Measurements from ENCODE around the gene ESRRA. TPM values are rescaled to one million over a fixed set of nuclear protein-coding genes. Genes with fewer than 3 reads are reported as not detected.
"Not testable (repeated sequence)": the region's sequence is repeated elsewhere in the genome, so short reads cannot be mapped to it uniquely, and the experiment has no call there.

ESRRA gene
- total and polyA plus RNA-seq, 4 donors = 8.3 to 28.0 (median 21.5) TPM

- no peak overlapping the region for H3K27ac ChIP-seq (ENCODE audit: low read depth, low read length)
- DNase-seq (ENCODE audit: low read depth in 4 of 6, low spot score in 6 of 6) = no peak
- H3K9me3 ChIP-seq (ENCODE audit: control insufficient read depth, insufficient read depth, low read length) = no peaks in the 10 kb centered on the region
- H3K27me3 ChIP-seq (ENCODE audit: control insufficient read depth, insufficient read depth, low read length) = no peaks in the 10 kb centered on the region
- H3K4me3 ChIP-seq (ENCODE audit: low read depth, low read length) = peak overlapping the region; percentile 98
- peaks cover 65% of the 10 kb centered on the region for H3K36me3 ChIP-seq (ENCODE audit: control insufficient read depth, insufficient read depth, low read length)
- WGBS (ENCODE audit: insufficient coverage) = 15% methylated on average over 9 of the region's 19 CpGs
- peaks cover 24% of the 10 kb centered on the region for H3K4me1 ChIP-seq (ENCODE audit: control insufficient read depth, insufficient read depth, low read length)
Measured at GRCh38 chr11:64318766-64319761, 13.7 kb downstream of the ESRRA start.

- Histone ChIP-seq H3K9me3 (ENCODE audit: control insufficient read depth, insufficient read depth, low read length) (no peaks in the 10 kb centered on the region), H3K27ac (ENCODE audit: low read depth, low read length) (no peak overlapping the region), H3K27me3 (ENCODE audit: control insufficient read depth, insufficient read depth, low read length) (no peaks in the 10 kb centered on the region), H3K4me1 (ENCODE audit: control insufficient read depth, insufficient read depth, low read length) (peaks cover 24% of the 10 kb centered on the region), H3K36me3 (ENCODE audit: control insufficient read depth, insufficient read depth, low read length) (peaks cover 53% of the 10 kb centered on the region), H3K4me3 (ENCODE audit: low read depth, low read length) (no peak overlapping the region)
- no peak for DNase-seq (ENCODE audit: low read depth in 4 of 6, low spot score in 6 of 6)
- WGBS (ENCODE audit: insufficient coverage) = 87% methylated on average over 5 of the region's 7 CpGs
Measured at GRCh38 chr11:64320556-64320955, 15.2 kb downstream of the ESRRA start.

- no peak for DNase-seq (ENCODE audit: low read depth in 4 of 6, low spot score in 6 of 6)
- H3K4me1 ChIP-seq (ENCODE audit: control insufficient read depth, insufficient read depth, low read length) = peaks cover 22% of the 10 kb centered on the region
- H3K36me3 ChIP-seq (ENCODE audit: control insufficient read depth, insufficient read depth, low read length) = peaks cover 48% of the 10 kb centered on the region
- H3K27me3 ChIP-seq (ENCODE audit: control insufficient read depth, insufficient read depth, low read length) = no peaks in the 10 kb centered on the region
- 88% methylated on average over 4 of the region's 5 CpGs for WGBS (ENCODE audit: insufficient coverage)
- H3K4me3 ChIP-seq (ENCODE audit: low read depth, low read length) = no peak overlapping the region
- no peak overlapping the region for H3K27ac ChIP-seq (ENCODE audit: low read depth, low read length)
- no peaks in the 10 kb centered on the region for H3K9me3 ChIP-seq (ENCODE audit: control insufficient read depth, insufficient read depth, low read length)
Measured at GRCh38 chr11:64321026-64321425, 15.7 kb downstream of the ESRRA start.

GRCh38 chr11:64321533-64321932 lies 16.2 kb downstream of the ESRRA start:
- H3K9me3 ChIP-seq (ENCODE audit: control insufficient read depth, insufficient read depth, low read length) = no peaks in the 10 kb centered on the region
- H3K4me1 ChIP-seq (ENCODE audit: control insufficient read depth, insufficient read depth, low read length) = peaks cover 17% of the 10 kb centered on the region
- H3K27ac ChIP-seq (ENCODE audit: low read depth, low read length) = no peak overlapping the region
- 63% methylated on average over 5 of the region's 5 CpGs for WGBS (ENCODE audit: insufficient coverage)
- no peak for DNase-seq (ENCODE audit: low read depth in 4 of 6, low spot score in 6 of 6)
- peaks cover 44% of the 10 kb centered on the region for H3K36me3 ChIP-seq (ENCODE audit: control insufficient read depth, insufficient read depth, low read length)
- H3K27me3 ChIP-seq (ENCODE audit: control insufficient read depth, insufficient read depth, low read length) = no peaks in the 10 kb centered on the region
- H3K4me3 ChIP-seq (ENCODE audit: low read depth, low read length) = no peak overlapping the region

- Histone ChIP-seq H3K27me3 (ENCODE audit: control insufficient read depth, insufficient read depth, low read length) (no peaks in the 10 kb centered on the region), H3K4me3 (ENCODE audit: low read depth, low read length) (no peak overlapping the region), H3K4me1 (ENCODE audit: control insufficient read depth, insufficient read depth, low read length) (peaks cover 10% of the 10 kb centered on the region), H3K36me3 (ENCODE audit: control insufficient read depth, insufficient read depth, low read length) (peaks cover 40% of the 10 kb centered on the region), H3K9me3 (ENCODE audit: control insufficient read depth, insufficient read depth, low read length) (no peaks in the 10 kb centered on the region), H3K27ac (ENCODE audit: low read depth, low read length) (no peak overlapping the region)
- no peak for DNase-seq (ENCODE audit: low read depth in 4 of 6, low spot score in 6 of 6)
- WGBS (ENCODE audit: insufficient coverage) = 77% methylated on average over 6 of the region's 7 CpGs
Measured at GRCh38 chr11:64322925-64323260, 17.6 kb downstream of the ESRRA start.

- DNase-seq (ENCODE audit: low read depth in 4 of 6, low spot score in 6 of 6) = no peak
- H3K27ac ChIP-seq (ENCODE audit: low read depth, low read length) = no peak overlapping the region
- H3K27me3 ChIP-seq (ENCODE audit: control insufficient read depth, insufficient read depth, low read length) = no peaks in the 10 kb centered on the region
- no peaks in the 10 kb centered on the region for H3K9me3 ChIP-seq (ENCODE audit: control insufficient read depth, insufficient read depth, low read length)
- H3K4me1 ChIP-seq (ENCODE audit: control insufficient read depth, insufficient read depth, low read length) = peaks cover 10% of the 10 kb centered on the region
- no peak overlapping the region for H3K4me3 ChIP-seq (ENCODE audit: low read depth, low read length)
- peaks cover 40% of the 10 kb centered on the region for H3K36me3 ChIP-seq (ENCODE audit: control insufficient read depth, insufficient read depth, low read length)
- 70% methylated on average over 3 of the region's 5 CpGs for WGBS (ENCODE audit: insufficient coverage)
Measured at GRCh38 chr11:64323373-64323772, 18.0 kb downstream of the ESRRA start.

- not testable (repeated sequence) for H3K9me3 ChIP-seq (ENCODE audit: control insufficient read depth, insufficient read depth, low read length); H3K4me3 ChIP-seq (ENCODE audit: low read depth, low read length); H3K4me1 ChIP-seq (ENCODE audit: control insufficient read depth, insufficient read depth, low read length); H3K27me3 ChIP-seq (ENCODE audit: control insufficient read depth, insufficient read depth, low read length); H3K27ac ChIP-seq (ENCODE audit: low read depth, low read length); DNase-seq (ENCODE audit: low read depth in 4 of 6, low spot score in 6 of 6)
- WGBS (ENCODE audit: insufficient coverage) = 91% methylated on average over 4 of the region's 4 CpGs
- H3K36me3 ChIP-seq (ENCODE audit: control insufficient read depth, insufficient read depth, low read length) = peaks cover 40% of the 10 kb centered on the region
Measured at GRCh38 chr11:64323984-64324383, 18.7 kb downstream of the ESRRA start.

GRCh38 chr11:64324692-64325469 lies 19.6 kb downstream of the ESRRA start:
- Histone ChIP-seq H3K4me1 (ENCODE audit: control insufficient read depth, insufficient read depth, low read length) (no peaks in the 10 kb centered on the region), H3K9me3 (ENCODE audit: control insufficient read depth, insufficient read depth, low read length) (no peaks in the 10 kb centered on the region), H3K4me3 (ENCODE audit: low read depth, low read length) (no peak overlapping the region), H3K27ac (ENCODE audit: low read depth, low read length) (no peak overlapping the region), H3K36me3 (ENCODE audit: control insufficient read depth, insufficient read depth, low read length) (peaks cover 37% of the 10 kb centered on the region), H3K27me3 (ENCODE audit: control insufficient read depth, insufficient read depth, low read length) (no peaks in the 10 kb centered on the region)
- WGBS (ENCODE audit: insufficient coverage) = 92% methylated on average over 5 of the region's 11 CpGs
- no peak for DNase-seq (ENCODE audit: low read depth in 4 of 6, low spot score in 6 of 6)

- no peak for DNase-seq (ENCODE audit: low read depth in 4 of 6, low spot score in 6 of 6)
- Histone ChIP-seq H3K4me3 (ENCODE audit: low read depth, low read length) (no peak overlapping the region), H3K27me3 (ENCODE audit: control insufficient read depth, insufficient read depth, low read length) (no peaks in the 10 kb centered on the region), H3K9me3 (ENCODE audit: control insufficient read depth, insufficient read depth, low read length) (no peaks in the 10 kb centered on the region), H3K36me3 (ENCODE audit: control insufficient read depth, insufficient read depth, low read length) (peaks cover 22% of the 10 kb centered on the region), H3K27ac (ENCODE audit: low read depth, low read length) (no peak overlapping the region), H3K4me1 (ENCODE audit: control insufficient read depth, insufficient read depth, low read length) (peaks cover 7% of the 10 kb centered on the region)
- no CpG with 5 or more reads among the region's 2 CpGs for WGBS (ENCODE audit: insufficient coverage)
Measured at GRCh38 chr11:64327375-64327774, 22.1 kb downstream of the ESRRA start.

All from spinal cord (tissue), 10 donors.